Daoy (cell line): ENCODE measurements around the gene C11orf86. TPM values are rescaled to one million over a fixed set of nuclear protein-coding genes. Genes with fewer than 3 reads are reported as not detected.
"Not testable (repeated sequence)": the region's sequence is repeated elsewhere in the genome, so short reads cannot be mapped to it uniquely, and the experiment has no call there.

Experiments used
- DNase-seq: peaks from one replicate; pipeline ENCODE4 v3.0.0-alpha.2; 2015; ENCODE audit warnings: low read depth
- total RNA-seq: library from RNA; depleted of rRNA; stranded (reverse); fragments of >200 nt; shearing (Covaris generic); gene quantifications from 2 replicates; pipeline ENCODE4 v1.2.3, GENCODE V29; 2014

Gene C11orf86
- total RNA-seq, 1 experiment from 2014 or later: not detected

DNA sequence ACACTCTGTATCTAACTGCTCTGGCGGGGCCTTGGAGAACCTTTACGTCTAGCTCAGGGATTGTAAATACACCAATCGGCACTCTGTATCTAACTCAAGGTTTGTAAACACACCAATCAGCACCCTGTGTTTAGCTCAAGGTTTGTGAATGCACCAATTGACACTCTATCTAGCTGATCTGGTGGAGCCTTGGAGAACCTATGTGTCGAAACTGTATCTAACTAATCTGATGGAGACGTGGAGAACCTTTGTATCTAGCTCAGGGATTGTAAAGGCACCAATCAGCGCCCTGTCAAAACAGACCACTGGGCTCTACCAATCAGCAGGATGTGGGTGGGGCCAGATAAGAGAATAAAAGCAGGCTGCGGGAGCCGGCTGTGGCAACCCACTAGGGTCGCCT, 14.3 kb downstream of the C11orf86 start:
- not testable (repeated sequence) for DNase-seq

DNA sequence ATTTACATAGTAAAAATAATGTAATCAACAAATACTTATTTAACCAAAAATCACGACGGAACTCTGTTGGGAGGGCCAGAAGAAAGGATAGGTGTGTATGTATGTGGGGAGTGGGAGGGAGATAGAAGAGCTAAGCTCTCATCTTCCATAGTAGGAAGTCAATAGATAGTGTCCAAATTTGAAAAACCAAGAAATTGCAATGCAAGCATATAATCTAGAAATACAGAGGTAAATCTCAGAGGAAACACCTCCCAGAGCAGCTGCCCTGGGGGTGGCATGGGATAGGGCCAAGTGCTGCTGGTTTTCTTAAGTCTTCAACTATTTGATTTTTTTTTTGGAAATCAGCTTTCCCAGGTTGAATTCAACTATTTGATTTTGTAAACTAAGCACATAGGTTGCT, 16.9 kb downstream of the C11orf86 start:
- no peak for DNase-seq

DNA sequence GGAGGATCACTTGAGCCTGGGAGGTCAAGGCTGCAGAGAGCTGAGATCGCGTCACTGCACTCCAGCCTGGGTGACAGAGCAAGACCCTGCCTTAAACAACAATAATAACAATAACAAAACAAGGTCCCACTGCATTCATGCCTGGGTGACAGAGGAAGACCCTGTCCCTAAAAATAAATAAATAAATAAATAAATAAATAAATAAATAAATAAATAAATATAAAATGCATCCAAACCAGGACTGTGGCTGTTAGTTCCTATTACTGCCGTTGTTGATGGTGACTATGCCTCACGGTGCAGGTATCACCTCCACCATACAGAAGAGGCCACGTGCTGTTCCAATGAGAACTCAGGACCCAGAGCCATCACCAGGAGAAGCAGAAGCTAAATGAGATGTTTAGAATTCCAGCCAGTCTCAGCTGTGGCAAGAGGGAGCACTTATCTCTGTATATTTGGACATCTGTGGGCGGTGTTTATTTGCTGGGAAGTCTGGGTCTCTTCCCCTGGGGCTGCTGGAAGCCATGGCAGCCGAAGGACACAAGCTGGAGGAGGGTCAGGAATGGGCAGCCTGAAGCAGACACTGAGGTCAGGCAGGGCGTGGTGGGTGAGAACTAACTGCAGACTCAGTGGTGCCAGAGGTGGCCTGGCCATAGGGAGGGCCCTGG, 21.6 kb downstream of the C11orf86 start:
- DNase-seq: peak; percentile 62

GRCh38 chr11:66999555-66999954, 24.5 kb downstream of the C11orf86 start:
- no peak for DNase-seq

- no peak for DNase-seq
Observed at GRCh38 chr11:67001332-67001731, 26.2 kb downstream of the C11orf86 start.

DNA sequence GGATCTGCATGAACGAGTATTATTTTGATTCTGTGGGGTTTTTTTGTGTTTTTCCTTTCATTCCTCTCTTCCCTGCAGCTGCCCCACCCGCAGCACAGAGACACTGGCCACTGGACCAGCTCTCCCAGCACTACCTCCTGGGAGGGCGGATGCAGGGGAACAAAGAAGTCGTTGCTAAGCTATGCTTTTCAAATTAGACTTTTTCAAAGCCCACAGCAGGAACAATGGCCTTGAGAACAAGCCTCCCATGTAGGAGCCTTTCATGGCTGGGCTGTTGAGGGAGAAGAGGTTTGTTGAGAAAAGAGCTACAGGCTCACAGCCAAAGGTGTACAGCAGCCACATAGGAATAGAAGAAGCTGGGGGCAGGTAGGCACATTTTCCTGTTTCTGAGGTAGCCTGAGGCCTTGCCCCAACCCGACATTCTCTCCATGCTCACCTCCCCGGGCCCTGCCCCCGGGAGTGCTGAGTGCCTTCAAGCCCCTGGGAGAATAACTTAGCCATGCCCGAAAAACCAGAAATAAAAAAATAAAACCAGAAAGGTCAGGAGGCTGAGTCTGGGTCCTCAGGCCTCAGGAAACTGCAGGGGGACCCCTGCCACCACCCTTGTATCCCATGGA, 27.3 kb downstream of the C11orf86 start:
- DNase-seq: no peak

- no peak for DNase-seq
Observed at GRCh38 chr11:67002921-67003411, 27.9 kb downstream of the C11orf86 start.

GRCh38 chr11:67005200-67005599, 30.1 kb downstream of the C11orf86 start:
- not testable (repeated sequence) for DNase-seq

DNA sequence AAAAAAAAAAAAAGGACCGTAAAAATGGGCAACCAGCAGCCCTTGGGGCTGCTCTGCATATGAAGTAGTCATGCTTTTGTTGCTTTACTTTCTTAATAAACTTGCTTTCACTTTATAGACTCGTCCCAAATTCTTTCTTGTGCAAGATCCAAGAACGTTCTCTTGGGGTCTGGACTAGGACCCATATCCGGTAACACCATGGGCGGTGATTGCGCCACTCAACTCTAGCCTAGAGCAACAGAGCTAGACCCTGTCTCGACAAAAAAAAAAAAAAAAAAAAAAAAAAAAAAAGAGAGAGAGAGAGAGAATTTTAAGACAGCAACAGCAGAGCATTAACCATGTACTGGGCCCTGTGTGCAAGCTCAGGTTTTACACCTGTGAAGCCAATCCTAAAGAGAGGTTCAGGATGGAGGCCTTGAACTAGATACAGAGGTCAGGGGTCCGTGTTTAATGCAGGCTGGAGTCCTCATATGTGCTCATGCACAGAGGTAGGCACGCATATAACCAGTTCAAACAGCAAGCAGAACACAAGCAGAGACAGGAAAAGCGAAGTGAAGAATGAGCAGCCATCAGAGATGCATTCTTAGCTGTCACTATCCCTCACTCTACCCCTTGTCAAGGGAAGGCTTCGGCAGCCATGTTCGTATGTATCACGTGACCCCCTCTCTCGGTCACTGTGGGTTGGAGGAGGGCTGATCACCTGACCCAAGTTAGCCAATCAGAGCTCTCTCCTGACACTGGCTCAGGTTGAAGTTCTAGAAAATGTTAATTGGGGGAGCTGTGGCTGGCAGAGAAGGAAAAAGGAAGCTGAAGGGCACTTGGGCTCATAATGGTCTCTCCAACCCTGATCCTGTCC, 31.2 kb downstream of the C11orf86 start:
- DNase-seq: peak; percentile 48

GRCh38 chr11:67007126-67007525, 32.0 kb downstream of the C11orf86 start:
- no peak for DNase-seq

DNA sequence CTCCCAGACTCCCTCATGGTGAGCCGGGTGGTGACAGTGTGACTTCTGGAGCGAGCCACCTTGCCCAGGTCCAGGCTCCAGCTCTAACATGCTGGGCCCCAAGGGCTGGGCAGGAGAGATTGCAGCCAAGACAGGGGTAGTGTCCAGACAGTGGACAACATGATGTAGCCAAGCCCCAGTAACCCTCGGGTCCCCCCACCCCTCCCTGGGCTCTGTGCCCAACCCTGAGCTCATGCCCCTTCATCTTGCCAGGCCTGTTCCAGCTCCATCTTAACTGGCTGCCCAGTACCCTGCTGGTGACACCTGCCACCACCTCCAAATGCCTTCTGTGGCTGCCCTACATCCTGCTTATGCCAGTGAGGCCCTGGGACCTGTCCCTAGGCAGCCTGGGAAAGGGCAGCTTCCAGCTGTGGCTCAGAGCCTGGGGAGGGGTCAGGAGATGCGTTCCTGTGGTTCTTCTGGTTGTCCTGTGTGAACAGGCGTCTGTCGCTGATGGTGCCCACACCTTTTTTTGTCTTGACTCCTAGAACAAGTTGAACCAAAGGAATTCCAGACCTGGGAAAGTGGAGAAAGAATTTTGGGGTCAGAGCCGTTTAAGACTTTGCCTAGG, 35.3 kb downstream of the C11orf86 start:
- no peak for DNase-seq

DNA sequence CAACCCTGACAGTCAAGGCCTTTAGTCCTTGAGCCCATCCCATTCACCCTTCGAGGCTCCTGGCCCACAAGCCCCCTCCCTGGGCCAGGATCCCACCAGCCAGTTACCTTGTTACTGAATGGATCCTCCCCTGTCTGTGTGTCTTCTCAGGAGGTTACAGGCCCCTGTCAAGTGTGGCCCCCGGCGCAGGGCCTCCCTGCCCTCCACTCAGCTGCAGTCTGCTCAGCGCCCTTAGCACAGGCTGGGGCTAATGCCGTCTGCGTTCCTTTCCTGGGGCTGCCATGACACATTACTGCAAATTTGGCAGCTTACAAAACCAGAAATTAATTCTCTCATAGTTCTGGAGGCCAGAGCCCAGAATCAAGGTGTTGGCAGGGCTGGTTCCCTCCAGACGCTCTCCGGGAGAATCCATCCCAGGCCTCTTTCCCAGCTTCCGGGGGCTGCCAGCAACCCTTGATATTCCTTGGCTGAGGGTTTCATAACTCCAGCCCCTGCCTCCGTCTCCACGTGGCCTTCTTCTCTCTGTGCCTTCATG, 38.5 kb downstream of the C11orf86 start:
- DNase-seq: no peak

DNA sequence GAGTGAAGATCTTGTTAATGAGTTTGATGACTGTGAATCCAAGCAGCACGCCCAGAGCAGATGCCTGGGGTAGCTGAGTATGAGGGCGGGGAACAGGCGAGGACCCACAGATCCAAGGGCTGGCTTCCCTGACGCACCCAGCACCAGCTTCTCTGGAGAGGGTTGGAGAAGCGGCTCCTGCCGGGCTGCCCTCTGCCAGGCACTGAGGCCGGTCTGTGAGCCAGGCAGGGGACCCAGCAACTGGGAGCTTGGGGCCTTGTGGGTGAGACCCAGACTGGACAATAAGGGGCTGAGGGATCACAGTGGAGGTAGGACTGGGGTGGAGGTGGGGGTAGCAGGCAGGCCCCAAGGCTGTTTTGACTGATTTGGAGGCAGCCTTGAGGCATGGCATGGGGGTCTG, 39.2 kb downstream of the C11orf86 start:
- no peak for DNase-seq

DNA sequence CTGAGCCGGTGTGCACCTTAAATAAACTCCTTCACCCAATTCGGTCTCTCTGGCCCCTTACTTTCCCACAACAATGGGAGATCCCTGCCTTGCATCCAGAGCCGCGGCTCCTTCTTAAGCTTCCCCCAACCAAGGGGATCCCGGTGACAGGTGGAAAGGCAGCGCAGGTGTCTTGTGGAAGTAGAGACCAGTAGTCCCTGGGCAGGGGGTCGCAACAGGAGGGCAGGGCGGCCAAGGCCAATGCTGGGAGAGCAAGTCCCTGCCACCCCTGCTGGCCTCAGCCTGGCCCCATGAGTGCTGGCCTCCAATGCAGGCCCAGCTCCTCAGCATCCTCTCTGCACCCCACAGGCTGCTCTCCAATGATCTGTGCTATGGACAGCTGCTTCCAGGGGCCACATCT, 39.9 kb downstream of the C11orf86 start:
- DNase-seq: no peak

- DNase-seq: no peak
Observed at GRCh38 chr11:67016550-67016949, 41.4 kb downstream of the C11orf86 start.

DNA sequence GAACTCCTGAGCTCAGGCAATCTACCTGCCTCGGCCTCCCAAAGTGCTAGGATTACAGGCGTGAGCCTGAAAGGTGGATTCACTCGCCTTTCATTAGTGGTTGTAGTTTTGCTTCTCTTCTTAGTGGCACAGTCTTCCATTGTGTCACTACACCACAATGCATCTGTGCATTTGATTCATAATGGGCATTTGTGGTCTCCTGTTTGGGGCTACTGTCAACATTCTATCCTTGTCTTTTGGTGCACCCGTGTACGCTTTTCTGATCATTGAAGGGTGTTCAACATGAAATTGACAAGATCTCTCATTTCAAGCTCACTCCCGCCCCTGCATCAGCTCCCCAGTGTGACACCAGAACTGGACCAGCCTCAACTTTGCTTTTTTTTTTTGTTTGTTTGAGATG, 45.8 kb downstream of the C11orf86 start:
- no peak for DNase-seq

GRCh38 chr11:67022341-67022933, 47.3 kb downstream of the C11orf86 start:
- DNase-seq: peak; percentile 86

GRCh38 chr11:67022961-67023956, 48.2 kb downstream of the C11orf86 start, which contains the start of gene SYT12:
Gene SYT12 (plus strand): TSS chr11:67023134. CDS start chr11:67030145, 7,011 bp downstream.
- DNase-seq: peak; percentile 32

GRCh38 chr11:67023957-67024353, 48.9 kb downstream of the C11orf86 start:
- no peak for DNase-seq

GRCh38 chr11:67024410-67024809, 49.3 kb downstream of the C11orf86 start:
- DNase-seq: peak; percentile 72
